GM23338 (cell line): ENCODE data around the gene HLCS. TPM values are rescaled to one million over a fixed set of nuclear protein-coding genes. Genes with fewer than 3 reads are reported as not detected.

ENCODE experiments used
- ATAC-seq: fragments of 200-7000 bp; cut with Tn5 transposase; 3 replicates; pipeline ENCODE4 v1.9.1; 2020
- DNase-seq: peaks from one replicate; pipeline ENCODE4 v3.0.0-alpha.2; 2015; ENCODE audit warnings: low spot score
- H2AFZ ChIP-seq: fragments of 200-600 bp; sonication (generic); 2 replicates; pipeline ENCODE4 v1.8.0; 2016; ENCODE audit warnings: antibody characterized with exemption, mild to moderate bottlenecking, moderate library complexity
- H3F3A ChIP-seq: fragments of 200-600 bp; sonication (generic); replicated peaks from 2 replicates; pipeline ENCODE4 v1.8.0; 2017; ENCODE audit warnings: antibody characterized with exemption, mixed run types, low read depth
- H3K27ac ChIP-seq: fragments of 200-600 bp; sonication (generic); 2 replicates; pipeline ENCODE4 v1.6.1; 2016; ENCODE audit warnings: low read depth
- H3K27me3 ChIP-seq: fragments of 200-600 bp; sonication (generic); 2 replicates; pipeline ENCODE4 v1.8.0; 2016; ENCODE audit warnings: mild to moderate bottlenecking, mixed run types, moderate library complexity; ENCODE audit not compliant: insufficient read depth
- H3K36me3 ChIP-seq: fragments of 200-600 bp; sonication (generic); 2 replicates; pipeline ENCODE4 v1.8.0; 2016; ENCODE audit warnings: mild to moderate bottlenecking; ENCODE audit not compliant: insufficient read depth
- H3K4me1 ChIP-seq: fragments of 200-600 bp; sonication (generic); 2 replicates; pipeline ENCODE4 v1.8.0; 2016; ENCODE audit warnings: mild to moderate bottlenecking, moderate library complexity; ENCODE audit not compliant: insufficient read depth
- H3K4me2 ChIP-seq: fragments of 200-600 bp; sonication (generic); 2 replicates; pipeline ENCODE4 v1.7.1; 2017; ENCODE audit warnings: mixed run types
- H3K4me3 ChIP-seq: fragments of 200-600 bp; sonication (generic); 2 replicates; pipeline ENCODE4 v1.6.1; 2016; ENCODE audit warnings: mixed run types
- H3K79me2 ChIP-seq: fragments of 200-600 bp; sonication (generic); replicated peaks from 2 replicates; pipeline ENCODE4 v1.8.0; 2017; ENCODE audit warnings: mild to moderate bottlenecking; ENCODE audit not compliant: insufficient read depth
- H3K9me2 ChIP-seq: fragments of 200-600 bp; sonication (generic); 2 replicates; pipeline ENCODE4 v1.8.0; 2017; ENCODE audit not compliant: insufficient read depth
- H4K20me1 ChIP-seq: fragments of 200-600 bp; sonication (generic); replicated peaks from 2 replicates; pipeline ENCODE4 v1.8.0; 2017; ENCODE audit warnings: mild to moderate bottlenecking; ENCODE audit not compliant: insufficient read depth
- H3K27ac Mint-ChIP-seq: 2 replicates; pipeline ENCODE4 v1.8.0; 2020; ENCODE audit warnings: inconsistent platforms, mild to moderate bottlenecking, moderate library complexity, mixed read lengths
- H3K27me3 Mint-ChIP-seq: 3 replicates; pipeline ENCODE4 v1.8.0; 2022; ENCODE audit warnings: low read depth, mild to moderate bottlenecking, moderate library complexity, mixed read lengths, inconsistent platforms; ENCODE audit not compliant: insufficient read depth, poor library complexity
- H3K36me3 Mint-ChIP-seq: 3 replicates; pipeline ENCODE4 v1.8.0; 2021; ENCODE audit warnings: low read depth, mild to moderate bottlenecking, inconsistent platforms, moderate library complexity, mixed read lengths
- H3K4me1 Mint-ChIP-seq: 3 replicates; pipeline ENCODE4 v1.8.0; 2020; ENCODE audit warnings: mild to moderate bottlenecking, inconsistent platforms, mixed read lengths
- H3K4me3 Mint-ChIP-seq: 3 replicates; pipeline ENCODE4 v1.8.0; 2021; ENCODE audit warnings: moderate library complexity, mild to moderate bottlenecking, inconsistent platforms, mixed read lengths
- H3K9me3 Mint-ChIP-seq: 3 replicates; pipeline ENCODE4 v1.8.0; 2020; ENCODE audit warnings: moderate library complexity, mild to moderate bottlenecking, inconsistent platforms, mixed read lengths
- CREB1 ChIP-seq: fragments of 250-450 bp; sonication (Bioruptor Pico); IDR thresholded peaks from 2 replicates; pipeline ENCODE4 v1.5.0; 2020; ENCODE audit warnings: low read depth, mild to moderate bottlenecking, moderate library complexity
- EZH2 ChIP-seq: fragments of 200-600 bp; sonication (generic); IDR thresholded peaks from one replicate; pipeline ENCODE4 v1.8.0; 2017; ENCODE audit warnings: antibody characterized with exemption, mild to moderate bottlenecking, low read depth; ENCODE audit not compliant: unreplicated experiment
- EZH2phosphoT487 ChIP-seq: fragments of 200-600 bp; sonication (generic); IDR thresholded peaks from one replicate; pipeline ENCODE4 v1.8.1; 2018; ENCODE audit warnings: antibody characterized with exemption; ENCODE audit not compliant: unreplicated experiment
- JUNB ChIP-seq: IDR thresholded peaks from one replicate; pipeline ENCODE4 v1.6.1; 2016; ENCODE audit warnings: antibody characterized with exemption; ENCODE audit not compliant: unreplicated experiment
- NANOG ChIP-seq: IDR thresholded peaks from 2 replicates; pipeline ENCODE4 v1.6.1; 2016; ENCODE audit warnings: antibody characterized with exemption, borderline replicate concordance
- POLR2AphosphoS5 ChIP-seq: IDR thresholded peaks from 2 replicates; pipeline ENCODE4 v1.6.1; 2016; ENCODE audit warnings: antibody characterized with exemption, low read depth
- STAT1 ChIP-seq: IDR thresholded peaks from one replicate; pipeline ENCODE4 v1.6.1; 2016; ENCODE audit warnings: antibody characterized with exemption; ENCODE audit not compliant: unreplicated experiment
- ZNF114 ChIP-seq: fragments of 250-450 bp; sonication (Bioruptor Pico); IDR thresholded peaks from 2 replicates; pipeline ENCODE4 v1.5.0; 2020; ENCODE audit warnings: mild to moderate bottlenecking, moderate library complexity
- ZNF331 ChIP-seq: fragments of 250-450 bp; sonication (Bioruptor Pico); IDR thresholded peaks from 2 replicates; pipeline ENCODE4 v1.5.0; 2020; ENCODE audit warnings: low read depth, mild to moderate bottlenecking, moderate library complexity
- polyA plus RNA-seq: library from polyadenylated mRNA; unstranded; fragments of >200 nt; fragmentation: Nextera tagmentation; extraction: Ambion mirVana; gene quantifications from 2 replicates; pipeline ENCODE4 v1.2.1, GENCODE V29; 2016
- total RNA-seq: library from RNA; depleted of rRNA; stranded (reverse); fragments of >200 nt; shearing (Covaris generic); gene quantifications from 2 replicates; pipeline ENCODE4 v1.2.3, GENCODE V29; 2014
- TF ChIP-seq, protein P1 (sequence below): fragments of 250-450 bp; sonication (Bioruptor Pico); IDR thresholded peaks from 2 replicates; pipeline ENCODE4 v1.5.0; 2020; ENCODE audit warnings: mild to moderate bottlenecking, moderate library complexity
- TF ChIP-seq, protein P2 (sequence below): IDR thresholded peaks from one replicate; pipeline ENCODE4 v1.6.1; 2018; ENCODE audit warnings: antibody characterized with exemption; ENCODE audit not compliant: unreplicated experiment
- TF ChIP-seq, protein P3 (sequence below), 2 experiments: fragments of 200-600 bp in 1 of 2; sonication (generic) in 1 of 2; conservative IDR thresholded peaks; 2 replicates each; pipeline versions ENCODE4 v1.5.1 to v1.6.1; 2016 to 2017; ENCODE audit warnings: antibody characterized with exemption in 2 of 2, low read depth in 2 of 2, mild to moderate bottlenecking in 2 of 2, moderate library complexity in 1 of 2
- TF ChIP-seq, protein P4 (sequence below): IDR thresholded peaks from 2 replicates; pipeline ENCODE4 v1.6.1; 2016; ENCODE audit warnings: antibody characterized with exemption

The HLCS gene
- total and polyA plus RNA-seq, 2 experiments from 2014 or later = 6.1 to 14.7 TPM

DNA sequence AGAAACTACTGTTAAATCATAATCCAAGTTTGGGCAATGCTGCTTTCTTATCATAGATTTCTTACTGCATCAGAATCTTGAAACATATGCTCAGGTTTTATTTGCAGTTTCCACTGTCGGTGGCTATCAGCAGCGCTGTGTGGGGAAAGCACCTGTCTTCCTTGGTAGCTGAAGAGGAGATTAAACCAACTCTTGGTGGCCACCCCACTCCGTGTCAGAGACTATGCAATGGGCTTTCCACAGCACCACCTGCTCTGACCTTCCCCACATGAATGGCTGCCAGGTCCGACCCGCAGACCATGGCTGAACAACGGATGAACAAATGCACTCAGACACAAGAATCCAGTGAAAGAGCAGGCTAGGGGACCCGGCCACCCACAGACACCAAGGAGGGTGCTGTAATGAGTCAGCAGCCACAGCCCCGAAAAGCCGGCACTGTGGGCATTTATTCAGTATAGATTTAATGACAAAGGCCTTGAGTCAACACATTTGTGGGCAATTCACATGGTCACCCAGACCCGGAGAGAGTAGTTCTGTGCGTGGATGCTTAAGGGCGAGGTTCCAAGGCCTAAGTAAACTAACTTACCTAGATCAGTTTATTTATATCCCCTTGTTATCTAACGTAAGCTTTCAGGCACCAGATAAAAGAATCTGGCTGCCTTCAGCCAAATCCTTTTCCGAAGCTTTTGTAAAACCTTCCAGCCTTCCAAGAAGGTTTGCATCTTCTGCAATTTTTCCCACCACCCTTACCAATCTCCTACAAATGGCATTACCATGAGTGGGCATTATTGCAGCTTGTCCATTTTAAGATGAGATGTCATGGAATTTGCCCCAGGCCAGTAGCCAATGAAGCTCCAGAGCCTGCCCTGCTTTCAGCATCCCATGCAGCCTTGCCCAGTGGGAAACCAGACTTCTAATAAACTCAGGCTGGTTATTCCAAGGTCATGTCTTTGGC, 82.7 kb downstream of the HLCS start:
- Histone ChIP-seq H3K4me2 (no peak overlapping the region), H3K4me3 (no peak overlapping the region), H3F3A (no peaks in the 10 kb centered on the region), H2AFZ (no peak overlapping the region), H4K20me1 (no peaks in the 10 kb centered on the region), H3K4me1 (no peaks in the 10 kb centered on the region), H3K9me2 (no peaks in the 10 kb centered on the region), H3K27ac (no peak overlapping the region), H3K27me3 (no peaks in the 10 kb centered on the region), H3K36me3 (0 out of 2 replicates have a peak, but pooled peaks cover 8% of the 10 kb centered on the region), H3K79me2 (no peaks in the 10 kb centered on the region)
- Mint-ChIP-seq H3K4me1 (peaks cover 7% of the 10 kb centered on the region; the same call in 1 of the 3 replicates), H3K4me3 (no peak overlapping the region), H3K36me3 (peaks cover 39% of the 10 kb centered on the region), H3K27ac (no peak overlapping the region), H3K27me3 (peaks cover 7% of the 10 kb centered on the region), H3K9me3 (peaks cover 41% of the 10 kb centered on the region)
- ATAC-seq = no peak
- DNase-seq = no peak
- TF ChIP-seq, protein P1, sequence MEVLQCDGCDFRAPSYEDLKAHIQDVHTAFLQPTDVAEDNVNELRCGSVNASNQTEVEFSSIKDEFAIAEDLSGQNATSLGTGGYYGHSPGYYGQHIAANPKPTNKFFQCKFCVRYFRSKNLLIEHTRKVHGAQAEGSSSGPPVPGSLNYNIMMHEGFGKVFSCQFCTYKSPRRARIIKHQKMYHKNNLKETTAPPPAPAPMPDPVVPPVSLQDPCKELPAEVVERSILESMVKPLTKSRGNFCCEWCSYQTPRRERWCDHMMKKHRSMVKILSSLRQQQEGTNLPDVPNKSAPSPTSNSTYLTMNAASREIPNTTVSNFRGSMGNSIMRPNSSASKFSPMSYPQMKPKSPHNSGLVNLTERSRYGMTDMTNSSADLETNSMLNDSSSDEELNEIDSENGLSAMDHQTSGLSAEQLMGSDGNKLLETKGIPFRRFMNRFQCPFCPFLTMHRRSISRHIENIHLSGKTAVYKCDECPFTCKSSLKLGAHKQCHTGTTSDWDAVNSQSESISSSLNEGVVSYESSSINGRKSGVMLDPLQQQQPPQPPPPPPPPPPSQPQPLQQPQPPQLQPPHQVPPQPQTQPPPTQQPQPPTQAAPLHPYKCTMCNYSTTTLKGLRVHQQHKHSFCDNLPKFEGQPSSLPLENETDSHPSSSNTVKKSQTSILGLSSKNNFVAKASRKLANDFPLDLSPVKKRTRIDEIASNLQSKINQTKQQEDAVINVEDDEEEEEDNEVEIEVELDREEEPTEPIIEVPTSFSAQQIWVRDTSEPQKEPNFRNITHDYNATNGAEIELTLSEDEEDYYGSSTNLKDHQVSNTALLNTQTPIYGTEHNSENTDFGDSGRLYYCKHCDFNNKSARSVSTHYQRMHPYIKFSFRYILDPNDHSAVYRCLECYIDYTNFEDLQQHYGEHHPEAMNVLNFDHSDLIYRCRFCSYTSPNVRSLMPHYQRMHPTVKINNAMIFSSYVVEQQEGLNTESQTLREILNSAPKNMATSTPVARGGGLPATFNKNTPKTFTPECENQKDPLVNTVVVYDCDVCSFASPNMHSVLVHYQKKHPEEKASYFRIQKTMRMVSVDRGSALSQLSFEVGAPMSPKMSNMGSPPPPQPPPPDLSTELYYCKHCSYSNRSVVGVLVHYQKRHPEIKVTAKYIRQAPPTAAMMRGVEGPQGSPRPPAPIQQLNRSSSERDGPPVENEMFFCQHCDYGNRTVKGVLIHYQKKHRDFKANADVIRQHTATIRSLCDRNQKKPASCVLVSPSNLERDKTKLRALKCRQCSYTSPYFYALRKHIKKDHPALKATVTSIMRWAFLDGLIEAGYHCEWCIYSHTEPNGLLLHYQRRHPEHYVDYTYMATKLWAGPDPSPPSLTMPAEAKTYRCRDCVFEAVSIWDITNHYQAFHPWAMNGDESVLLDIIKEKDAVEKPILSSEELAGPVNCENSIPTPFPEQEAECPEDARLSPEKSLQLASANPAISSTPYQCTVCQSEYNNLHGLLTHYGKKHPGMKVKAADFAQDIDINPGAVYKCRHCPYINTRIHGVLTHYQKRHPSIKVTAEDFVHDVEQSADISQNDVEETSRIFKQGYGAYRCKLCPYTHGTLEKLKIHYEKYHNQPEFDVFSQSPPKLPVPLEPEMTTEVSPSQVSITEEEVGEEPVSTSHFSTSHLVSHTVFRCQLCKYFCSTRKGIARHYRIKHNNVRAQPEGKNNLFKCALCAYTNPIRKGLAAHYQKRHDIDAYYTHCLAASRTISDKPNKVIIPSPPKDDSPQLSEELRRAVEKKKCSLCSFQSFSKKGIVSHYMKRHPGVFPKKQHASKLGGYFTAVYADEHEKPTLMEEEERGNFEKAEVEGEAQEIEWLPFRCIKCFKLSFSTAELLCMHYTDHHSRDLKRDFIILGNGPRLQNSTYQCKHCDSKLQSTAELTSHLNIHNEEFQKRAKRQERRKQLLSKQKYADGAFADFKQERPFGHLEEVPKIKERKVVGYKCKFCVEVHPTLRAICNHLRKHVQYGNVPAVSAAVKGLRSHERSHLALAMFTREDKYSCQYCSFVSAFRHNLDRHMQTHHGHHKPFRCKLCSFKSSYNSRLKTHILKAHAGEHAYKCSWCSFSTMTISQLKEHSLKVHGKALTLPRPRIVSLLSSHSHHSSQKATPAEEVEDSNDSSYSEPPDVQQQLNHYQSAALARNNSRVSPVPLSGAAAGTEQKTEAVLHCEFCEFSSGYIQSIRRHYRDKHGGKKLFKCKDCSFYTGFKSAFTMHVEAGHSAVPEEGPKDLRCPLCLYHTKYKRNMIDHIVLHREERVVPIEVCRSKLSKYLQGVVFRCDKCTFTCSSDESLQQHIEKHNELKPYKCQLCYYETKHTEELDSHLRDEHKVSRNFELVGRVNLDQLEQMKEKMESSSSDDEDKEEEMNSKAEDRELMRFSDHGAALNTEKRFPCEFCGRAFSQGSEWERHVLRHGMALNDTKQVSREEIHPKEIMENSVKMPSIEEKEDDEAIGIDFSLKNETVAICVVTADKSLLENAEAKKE (CRISPR knock-in tag) = no peak
- TF ChIP-seq POLR2AphosphoS5 = no peak
- no peak for TF ChIP-seq NANOG
- TF ChIP-seq EZH2 = no peak
- TF ChIP-seq, protein P2, sequence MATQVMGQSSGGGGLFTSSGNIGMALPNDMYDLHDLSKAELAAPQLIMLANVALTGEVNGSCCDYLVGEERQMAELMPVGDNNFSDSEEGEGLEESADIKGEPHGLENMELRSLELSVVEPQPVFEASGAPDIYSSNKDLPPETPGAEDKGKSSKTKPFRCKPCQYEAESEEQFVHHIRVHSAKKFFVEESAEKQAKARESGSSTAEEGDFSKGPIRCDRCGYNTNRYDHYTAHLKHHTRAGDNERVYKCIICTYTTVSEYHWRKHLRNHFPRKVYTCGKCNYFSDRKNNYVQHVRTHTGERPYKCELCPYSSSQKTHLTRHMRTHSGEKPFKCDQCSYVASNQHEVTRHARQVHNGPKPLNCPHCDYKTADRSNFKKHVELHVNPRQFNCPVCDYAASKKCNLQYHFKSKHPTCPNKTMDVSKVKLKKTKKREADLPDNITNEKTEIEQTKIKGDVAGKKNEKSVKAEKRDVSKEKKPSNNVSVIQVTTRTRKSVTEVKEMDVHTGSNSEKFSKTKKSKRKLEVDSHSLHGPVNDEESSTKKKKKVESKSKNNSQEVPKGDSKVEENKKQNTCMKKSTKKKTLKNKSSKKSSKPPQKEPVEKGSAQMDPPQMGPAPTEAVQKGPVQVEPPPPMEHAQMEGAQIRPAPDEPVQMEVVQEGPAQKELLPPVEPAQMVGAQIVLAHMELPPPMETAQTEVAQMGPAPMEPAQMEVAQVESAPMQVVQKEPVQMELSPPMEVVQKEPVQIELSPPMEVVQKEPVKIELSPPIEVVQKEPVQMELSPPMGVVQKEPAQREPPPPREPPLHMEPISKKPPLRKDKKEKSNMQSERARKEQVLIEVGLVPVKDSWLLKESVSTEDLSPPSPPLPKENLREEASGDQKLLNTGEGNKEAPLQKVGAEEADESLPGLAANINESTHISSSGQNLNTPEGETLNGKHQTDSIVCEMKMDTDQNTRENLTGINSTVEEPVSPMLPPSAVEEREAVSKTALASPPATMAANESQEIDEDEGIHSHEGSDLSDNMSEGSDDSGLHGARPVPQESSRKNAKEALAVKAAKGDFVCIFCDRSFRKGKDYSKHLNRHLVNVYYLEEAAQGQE = no peak
- TF ChIP-seq, protein P3, sequence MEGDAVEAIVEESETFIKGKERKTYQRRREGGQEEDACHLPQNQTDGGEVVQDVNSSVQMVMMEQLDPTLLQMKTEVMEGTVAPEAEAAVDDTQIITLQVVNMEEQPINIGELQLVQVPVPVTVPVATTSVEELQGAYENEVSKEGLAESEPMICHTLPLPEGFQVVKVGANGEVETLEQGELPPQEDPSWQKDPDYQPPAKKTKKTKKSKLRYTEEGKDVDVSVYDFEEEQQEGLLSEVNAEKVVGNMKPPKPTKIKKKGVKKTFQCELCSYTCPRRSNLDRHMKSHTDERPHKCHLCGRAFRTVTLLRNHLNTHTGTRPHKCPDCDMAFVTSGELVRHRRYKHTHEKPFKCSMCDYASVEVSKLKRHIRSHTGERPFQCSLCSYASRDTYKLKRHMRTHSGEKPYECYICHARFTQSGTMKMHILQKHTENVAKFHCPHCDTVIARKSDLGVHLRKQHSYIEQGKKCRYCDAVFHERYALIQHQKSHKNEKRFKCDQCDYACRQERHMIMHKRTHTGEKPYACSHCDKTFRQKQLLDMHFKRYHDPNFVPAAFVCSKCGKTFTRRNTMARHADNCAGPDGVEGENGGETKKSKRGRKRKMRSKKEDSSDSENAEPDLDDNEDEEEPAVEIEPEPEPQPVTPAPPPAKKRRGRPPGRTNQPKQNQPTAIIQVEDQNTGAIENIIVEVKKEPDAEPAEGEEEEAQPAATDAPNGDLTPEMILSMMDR (conservative IDR thresholded peaks at IDR 0.05; ENCODE audit: low read depth in 2 of 2) = no peak
- no peak for TF ChIP-seq STAT1
- TF ChIP-seq ZNF331 (CRISPR knock-in tag) = no peak
- no peak for TF ChIP-seq EZH2phosphoT487
- TF ChIP-seq CREB1 (CRISPR knock-in tag) = no peak
- TF ChIP-seq ZNF114 (CRISPR knock-in tag) = no peak
- TF ChIP-seq JUNB = no peak
- TF ChIP-seq, protein P4, sequence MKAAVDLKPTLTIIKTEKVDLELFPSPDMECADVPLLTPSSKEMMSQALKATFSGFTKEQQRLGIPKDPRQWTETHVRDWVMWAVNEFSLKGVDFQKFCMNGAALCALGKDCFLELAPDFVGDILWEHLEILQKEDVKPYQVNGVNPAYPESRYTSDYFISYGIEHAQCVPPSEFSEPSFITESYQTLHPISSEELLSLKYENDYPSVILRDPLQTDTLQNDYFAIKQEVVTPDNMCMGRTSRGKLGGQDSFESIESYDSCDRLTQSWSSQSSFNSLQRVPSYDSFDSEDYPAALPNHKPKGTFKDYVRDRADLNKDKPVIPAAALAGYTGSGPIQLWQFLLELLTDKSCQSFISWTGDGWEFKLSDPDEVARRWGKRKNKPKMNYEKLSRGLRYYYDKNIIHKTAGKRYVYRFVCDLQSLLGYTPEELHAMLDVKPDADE = no peak
